Measurements from ENCODE around the gene DLK2. TPM values are rescaled to one million over a fixed set of nuclear protein-coding genes. Genes with fewer than 3 reads are reported as not detected.
A peak's percentile ranks its signal among the peaks of the same experiment; 100 is the strongest.

The DLK2 gene
- total and polyA plus RNA-seq, 2 of the 13 experiments (the other 11 are each of a cell fraction or from before 2014, with no cell fraction given) = 1.2 to 3.8 TPM

DNA sequence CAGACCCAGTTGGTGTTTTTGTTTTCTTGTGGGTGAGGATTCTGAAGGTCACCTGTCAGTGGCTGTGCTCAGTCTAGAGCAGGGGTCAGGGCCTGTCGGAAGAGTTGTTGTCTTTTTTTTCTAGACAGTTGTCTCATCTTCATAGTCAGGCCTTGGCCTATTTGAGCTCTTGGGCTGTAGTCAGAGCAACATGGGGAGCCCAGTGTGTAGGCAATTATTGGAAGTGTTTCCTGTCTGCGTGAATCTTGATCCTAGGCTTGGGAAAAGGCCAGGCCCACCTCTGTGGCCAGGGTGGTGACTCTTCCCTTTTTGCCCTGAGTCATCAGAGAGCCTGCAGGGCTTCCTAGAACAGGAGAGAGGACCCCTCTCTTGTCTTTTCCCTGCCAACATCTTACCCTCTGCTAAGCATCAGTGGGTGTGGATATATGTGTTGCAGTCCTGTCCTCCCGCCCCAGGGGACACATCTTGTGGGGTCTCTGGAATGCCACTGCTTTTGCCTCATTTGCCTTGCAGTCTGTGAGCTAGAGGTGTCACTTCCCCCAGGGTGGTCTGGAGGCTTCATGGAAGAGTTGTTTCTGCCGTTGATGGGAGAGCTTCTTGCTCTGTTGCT, 33.4 kb upstream of the DLK2 start (continued):
- peak; percentile 67 for TF ChIP-seq HNF4A (CRISPR knock-in tag; IDR thresholded peaks at IDR 0.05)
- TF ChIP-seq, protein P1, sequence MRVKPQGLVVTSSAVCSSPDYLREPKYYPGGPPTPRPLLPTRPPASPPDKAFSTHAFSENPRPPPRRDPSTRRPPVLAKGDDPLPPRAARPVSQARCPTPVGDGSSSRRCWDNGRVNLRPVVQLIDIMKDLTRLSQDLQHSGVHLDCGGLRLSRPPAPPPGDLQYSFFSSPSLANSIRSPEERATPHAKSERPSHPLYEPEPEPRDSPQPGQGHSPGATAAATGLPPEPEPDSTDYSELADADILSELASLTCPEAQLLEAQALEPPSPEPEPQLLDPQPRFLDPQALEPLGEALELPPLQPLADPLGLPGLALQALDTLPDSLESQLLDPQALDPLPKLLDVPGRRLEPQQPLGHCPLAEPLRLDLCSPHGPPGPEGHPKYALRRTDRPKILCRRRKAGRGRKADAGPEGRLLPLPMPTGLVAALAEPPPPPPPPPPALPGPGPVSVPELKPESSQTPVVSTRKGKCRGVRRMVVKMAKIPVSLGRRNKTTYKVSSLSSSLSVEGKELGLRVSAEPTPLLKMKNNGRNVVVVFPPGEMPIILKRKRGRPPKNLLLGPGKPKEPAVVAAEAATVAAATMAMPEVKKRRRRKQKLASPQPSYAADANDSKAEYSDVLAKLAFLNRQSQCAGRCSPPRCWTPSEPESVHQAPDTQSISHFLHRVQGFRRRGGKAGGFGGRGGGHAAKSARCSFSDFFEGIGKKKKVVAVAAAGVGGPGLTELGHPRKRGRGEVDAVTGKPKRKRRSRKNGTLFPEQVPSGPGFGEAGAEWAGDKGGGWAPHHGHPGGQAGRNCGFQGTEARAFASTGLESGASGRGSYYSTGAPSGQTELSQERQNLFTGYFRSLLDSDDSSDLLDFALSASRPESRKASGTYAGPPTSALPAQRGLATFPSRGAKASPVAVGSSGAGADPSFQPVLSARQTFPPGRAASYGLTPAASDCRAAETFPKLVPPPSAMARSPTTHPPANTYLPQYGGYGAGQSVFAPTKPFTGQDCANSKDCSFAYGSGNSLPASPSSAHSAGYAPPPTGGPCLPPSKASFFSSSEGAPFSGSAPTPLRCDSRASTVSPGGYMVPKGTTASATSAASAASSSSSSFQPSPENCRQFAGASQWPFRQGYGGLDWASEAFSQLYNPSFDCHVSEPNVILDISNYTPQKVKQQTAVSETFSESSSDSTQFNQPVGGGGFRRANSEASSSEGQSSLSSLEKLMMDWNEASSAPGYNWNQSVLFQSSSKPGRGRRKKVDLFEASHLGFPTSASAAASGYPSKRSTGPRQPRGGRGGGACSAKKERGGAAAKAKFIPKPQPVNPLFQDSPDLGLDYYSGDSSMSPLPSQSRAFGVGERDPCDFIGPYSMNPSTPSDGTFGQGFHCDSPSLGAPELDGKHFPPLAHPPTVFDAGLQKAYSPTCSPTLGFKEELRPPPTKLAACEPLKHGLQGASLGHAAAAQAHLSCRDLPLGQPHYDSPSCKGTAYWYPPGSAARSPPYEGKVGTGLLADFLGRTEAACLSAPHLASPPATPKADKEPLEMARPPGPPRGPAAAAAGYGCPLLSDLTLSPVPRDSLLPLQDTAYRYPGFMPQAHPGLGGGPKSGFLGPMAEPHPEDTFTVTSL (CRISPR knock-in tag; IDR thresholded peaks at IDR 0.05; ENCODE audit: borderline replicate concordance) = peak; percentile 78; the same call in 1 of the 2 replicates
- TF ChIP-seq ZNF44 (CRISPR knock-in tag; IDR thresholded peaks at IDR 0.05) = peak; percentile 42; the same call in 1 of the 2 replicates
- no peak for TF ChIP-seq SATB2 (CRISPR knock-in tag; IDR thresholded peaks at IDR 0.05)
- TF ChIP-seq, protein P2, sequence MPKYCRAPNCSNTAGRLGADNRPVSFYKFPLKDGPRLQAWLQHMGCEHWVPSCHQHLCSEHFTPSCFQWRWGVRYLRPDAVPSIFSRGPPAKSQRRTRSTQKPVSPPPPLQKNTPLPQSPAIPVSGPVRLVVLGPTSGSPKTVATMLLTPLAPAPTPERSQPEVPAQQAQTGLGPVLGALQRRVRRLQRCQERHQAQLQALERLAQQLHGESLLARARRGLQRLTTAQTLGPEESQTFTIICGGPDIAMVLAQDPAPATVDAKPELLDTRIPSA (CRISPR knock-in tag; IDR thresholded peaks at IDR 0.05; ENCODE audit: borderline replicate concordance) = no peak
- TF ChIP-seq KDM2A (CRISPR knock-in tag; IDR thresholded peaks at IDR 0.05; ENCODE audit: borderline replicate concordance, low read depth) = no peak; the same call in 1 of the 2 replicates
- TF ChIP-seq ATM (IDR thresholded peaks at IDR 0.05; ENCODE audit: borderline replicate concordance) = no peak
- TF ChIP-seq NFE2L2 (IDR thresholded peaks at IDR 0.05; ENCODE audit: low read length) = no peak
- TF ChIP-seq MXD3 (CRISPR knock-in tag; IDR thresholded peaks at IDR 0.05) = no peak
- no peak for TF ChIP-seq KDM1A (CRISPR knock-in tag; IDR thresholded peaks at IDR 0.05)
- no peak for TF ChIP-seq ZNF326 (CRISPR knock-in tag; IDR thresholded peaks at IDR 0.05; ENCODE audit: borderline replicate concordance)
- TF ChIP-seq ZNF101 (CRISPR knock-in tag; IDR thresholded peaks at IDR 0.05; ENCODE audit: borderline replicate concordance, low read depth) = no peak
- no peak for TF ChIP-seq ZBTB21 (CRISPR knock-in tag; IDR thresholded peaks at IDR 0.05)
- TF ChIP-seq KDM6A (CRISPR knock-in tag; IDR thresholded peaks at IDR 0.05; ENCODE audit: low read depth) = peak; percentile 56; the same call in 1 of the 2 replicates
- TF ChIP-seq ZNF549 (CRISPR knock-in tag; IDR thresholded peaks at IDR 0.05) = no peak
- TF ChIP-seq MAFG (CRISPR knock-in tag; IDR thresholded peaks at IDR 0.05) = peak; percentile 72; the same call in 1 of the 2 replicates
- peak; percentile 2 for TF ChIP-seq ASH2L (IDR thresholded peaks at IDR 0.05; ENCODE audit: insufficient read length, low read depth, low read length)
- no peak for TF ChIP-seq SSRP1 (CRISPR knock-in tag; IDR thresholded peaks at IDR 0.05)
- TF ChIP-seq, protein P3, sequence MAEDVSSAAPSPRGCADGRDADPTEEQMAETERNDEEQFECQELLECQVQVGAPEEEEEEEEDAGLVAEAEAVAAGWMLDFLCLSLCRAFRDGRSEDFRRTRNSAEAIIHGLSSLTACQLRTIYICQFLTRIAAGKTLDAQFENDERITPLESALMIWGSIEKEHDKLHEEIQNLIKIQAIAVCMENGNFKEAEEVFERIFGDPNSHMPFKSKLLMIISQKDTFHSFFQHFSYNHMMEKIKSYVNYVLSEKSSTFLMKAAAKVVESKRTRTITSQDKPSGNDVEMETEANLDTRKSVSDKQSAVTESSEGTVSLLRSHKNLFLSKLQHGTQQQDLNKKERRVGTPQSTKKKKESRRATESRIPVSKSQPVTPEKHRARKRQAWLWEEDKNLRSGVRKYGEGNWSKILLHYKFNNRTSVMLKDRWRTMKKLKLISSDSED (CRISPR knock-in tag; IDR thresholded peaks at IDR 0.05) = no peak
- TF ChIP-seq KDM4B (CRISPR knock-in tag; IDR thresholded peaks at IDR 0.05) = no peak
- TF ChIP-seq, protein P4, sequence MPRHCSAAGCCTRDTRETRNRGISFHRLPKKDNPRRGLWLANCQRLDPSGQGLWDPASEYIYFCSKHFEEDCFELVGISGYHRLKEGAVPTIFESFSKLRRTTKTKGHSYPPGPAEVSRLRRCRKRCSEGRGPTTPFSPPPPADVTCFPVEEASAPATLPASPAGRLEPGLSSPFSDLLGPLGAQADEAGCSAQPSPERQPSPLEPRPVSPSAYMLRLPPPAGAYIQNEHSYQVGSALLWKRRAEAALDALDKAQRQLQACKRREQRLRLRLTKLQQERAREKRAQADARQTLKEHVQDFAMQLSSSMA (CRISPR knock-in tag; IDR thresholded peaks at IDR 0.05) = no peak
